ENCODE results near the gene ZNF791. TPM values are rescaled to one million over a fixed set of nuclear protein-coding genes. Genes with fewer than 3 reads are reported as not detected.

Gene ZNF791
- total and polyA plus RNA-seq, 2 of the 13 experiments (the other 11 are each of a cell fraction or from before 2014, with no cell fraction given) = 12.8 to 17.4 TPM

- TF ChIP-seq IRF9 (CRISPR knock-in tag; IDR thresholded peaks at IDR 0.05; ENCODE audit: borderline replicate concordance) (peak; percentile 84), NFKBIZ (CRISPR knock-in tag; IDR thresholded peaks at IDR 0.05) (peak; percentile 41; the same call in 1 of the 2 replicates), SPEN (CRISPR knock-in tag; IDR thresholded peaks at IDR 0.05; ENCODE audit: low read depth) (peak; percentile 82), GPBP1L1 (CRISPR knock-in tag; IDR thresholded peaks at IDR 0.05) (no peak), ZNF589 (CRISPR knock-in tag; conservative IDR thresholded peaks at IDR 0.05) (no peak), ZNF564 (CRISPR knock-in tag; IDR thresholded peaks at IDR 0.05) (no peak), GRHL1 (CRISPR knock-in tag; conservative IDR thresholded peaks at IDR 0.05) (no peak), MXD3 (CRISPR knock-in tag; IDR thresholded peaks at IDR 0.05) (peak; percentile 79), ZIK1 (CRISPR knock-in tag; IDR thresholded peaks at IDR 0.05; ENCODE audit: borderline replicate concordance, low read depth) (0 out of 2 replicates have a peak, but pooled peaks have one; percentile 88), ZNF569 (CRISPR knock-in tag; IDR thresholded peaks at IDR 0.05; ENCODE audit: borderline replicate concordance) (no peak), SKI (IDR thresholded peaks at IDR 0.05; ENCODE audit: partially characterized antibody) (peak; percentile 20), ZFAT (CRISPR knock-in tag; conservative IDR thresholded peaks at IDR 0.05) (no peak), NBN (conservative IDR thresholded peaks at IDR 0.05) (no peak), KAT2B (IDR thresholded peaks at IDR 0.05; ENCODE audit: borderline replicate concordance, low read depth, low read length) (no peak), HNF1B (CRISPR knock-in tag; IDR thresholded peaks at IDR 0.05) (peak; percentile 88), GFI1 (CRISPR knock-in tag; IDR thresholded peaks at IDR 0.05; ENCODE audit: borderline replicate concordance) (no peak), ZNF275 (CRISPR knock-in tag; IDR thresholded peaks at IDR 0.05; ENCODE audit: borderline replicate concordance) (peak; percentile 71; the same call in 1 of the 2 replicates), ZBTB49 (CRISPR knock-in tag; IDR thresholded peaks at IDR 0.05; ENCODE audit: borderline replicate concordance) (no peak)
Measured at GRCh38 chr19:12610540-12611360, at the start of gene ZNF791, which contains the start of gene ZNF490 (continued).
